Prostate gland (tissue), 2 donors: ENCODE data around the gene CYP46A1. TPM values are rescaled to one million over a fixed set of nuclear protein-coding genes. Genes with fewer than 3 reads are reported as not detected.

Experiments
- DNase-seq: peaks from one replicate; pipeline ENCODE4 v3.0.0-alpha.2; 2019; ENCODE audit warnings: low spot score
- H3K27ac ChIP-seq, 2 donors: fragments of 200-600 bp; sonication (generic); 2 replicates each; pipeline ENCODE4 v1.5.1; 2017 to 2019
- H3K27me3 ChIP-seq: fragments of 200-600 bp; sonication (generic); replicated peaks from 2 replicates; pipeline ENCODE4 v1.5.1; 2019; ENCODE audit not compliant: insufficient read depth
- H3K36me3 ChIP-seq, 2 donors: fragments of 200-600 bp; sonication (generic); 1 replicate in 1 of 2; 2 replicates in 1 of 2; pipeline versions ENCODE4 v1.5.1 to v1.8.1; 2017 to 2019
- H3K4me1 ChIP-seq: fragments of 200-600 bp; sonication (generic); replicated peaks from 2 replicates; pipeline ENCODE4 v1.5.1; 2019
- H3K4me3 ChIP-seq, 2 donors: fragments of 200-600 bp; sonication (generic); 2 replicates each; pipeline ENCODE4 v1.5.1; 2017 to 2019
- H3K9me3 ChIP-seq: fragments of 200-600 bp; sonication (generic); 2 replicates; pipeline ENCODE4 v1.5.1; 2017
- POLR2A ChIP-seq: fragments of 450-650 bp; IDR thresholded peaks from one replicate; pipeline ENCODE4 v1.6.1; 2016; ENCODE audit warnings: antibody characterized with exemption, mild to moderate bottlenecking
- POLR2AphosphoS5 ChIP-seq: sonication (generic); formaldehyde crosslinking; IDR thresholded peaks from one replicate; pipeline ENCODE4 v1.6.1; 2017; ENCODE audit warnings: antibody characterized with exemption
- WGBS: methylation state at CpG from one replicate; pipeline ENCODE4 v1.1.5; 2018; 5-methylcytosine and 5-hydroxymethylcytosine counted together
- intact Hi-C: fragments of 100-400 bp; cut with DNase I; formaldehyde crosslinking; loops from one replicate; pipeline ENCODE4 v1.14.2; 2022
- total RNA-seq, 2 donors: library from RNA; depleted of rRNA; stranded (reverse); fragments of >200 nt; gene quantifications; one replicate each; pipeline ENCODE4 v1.1.0, GENCODE V29; 2016
- TF ChIP-seq, protein P1 (sequence below), 4 experiments: fragments of 200-600 bp in 2 of 4; fragments of 450-650 bp in 2 of 4; sonication (generic) in 2 of 4; IDR thresholded peaks; 1 replicate in 3 of 4; 2 replicates in 1 of 4; pipeline ENCODE4 v1.5.1; 2016 to 2019; ENCODE audit warnings: antibody characterized with exemption in 4 of 4, mild to moderate bottlenecking in 2 of 4, moderate library complexity in 2 of 4

The CYP46A1 gene
- total RNA-seq, 2 donors from 2014 or later = 0.46 to 6.5 TPM

DNA sequence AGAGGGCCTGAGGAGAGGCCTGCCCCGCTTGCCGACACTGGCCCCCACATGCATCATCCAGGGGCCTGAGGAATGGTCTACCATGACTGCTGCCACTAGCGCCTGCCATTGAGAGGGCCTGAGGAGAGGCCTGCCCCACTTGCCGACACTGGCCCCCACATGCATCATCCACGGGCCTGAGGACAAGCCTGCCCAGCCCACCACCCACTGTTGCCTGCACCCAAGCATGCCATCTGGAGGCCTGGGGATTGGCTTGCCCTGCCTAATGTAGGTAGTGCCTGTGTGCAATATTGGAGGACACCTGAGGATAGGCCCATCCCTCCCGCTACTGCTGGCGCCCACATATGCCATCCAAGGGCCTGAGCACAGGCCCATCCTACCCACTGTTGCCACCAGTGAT, 24.4 kb downstream of the CYP46A1 start:
- no peak for DNase-seq

DNA sequence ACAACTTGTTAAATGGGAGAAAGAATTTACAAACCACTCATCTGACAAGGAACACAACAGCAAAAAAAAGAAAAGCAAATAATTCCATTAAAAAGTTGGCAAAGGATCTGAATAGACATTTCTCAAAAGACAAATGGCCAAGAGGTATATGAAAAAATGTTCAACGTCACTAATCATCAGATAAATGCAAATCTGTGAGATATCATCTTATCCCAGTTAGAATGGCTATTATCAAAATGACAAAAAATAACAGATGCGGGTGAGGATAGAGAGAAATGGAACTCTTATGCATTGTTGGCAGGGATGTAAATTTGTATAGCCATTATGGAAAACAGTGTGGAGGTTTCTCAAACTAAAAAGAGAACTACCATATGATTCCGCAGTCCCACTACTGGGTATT, 29.9 kb downstream of the CYP46A1 start:
- no peak overlapping the region for H3K4me3 ChIP-seq
- TF ChIP-seq POLR2AphosphoS5 (no peak), POLR2A (no peak)
- TF ChIP-seq, protein P1, sequence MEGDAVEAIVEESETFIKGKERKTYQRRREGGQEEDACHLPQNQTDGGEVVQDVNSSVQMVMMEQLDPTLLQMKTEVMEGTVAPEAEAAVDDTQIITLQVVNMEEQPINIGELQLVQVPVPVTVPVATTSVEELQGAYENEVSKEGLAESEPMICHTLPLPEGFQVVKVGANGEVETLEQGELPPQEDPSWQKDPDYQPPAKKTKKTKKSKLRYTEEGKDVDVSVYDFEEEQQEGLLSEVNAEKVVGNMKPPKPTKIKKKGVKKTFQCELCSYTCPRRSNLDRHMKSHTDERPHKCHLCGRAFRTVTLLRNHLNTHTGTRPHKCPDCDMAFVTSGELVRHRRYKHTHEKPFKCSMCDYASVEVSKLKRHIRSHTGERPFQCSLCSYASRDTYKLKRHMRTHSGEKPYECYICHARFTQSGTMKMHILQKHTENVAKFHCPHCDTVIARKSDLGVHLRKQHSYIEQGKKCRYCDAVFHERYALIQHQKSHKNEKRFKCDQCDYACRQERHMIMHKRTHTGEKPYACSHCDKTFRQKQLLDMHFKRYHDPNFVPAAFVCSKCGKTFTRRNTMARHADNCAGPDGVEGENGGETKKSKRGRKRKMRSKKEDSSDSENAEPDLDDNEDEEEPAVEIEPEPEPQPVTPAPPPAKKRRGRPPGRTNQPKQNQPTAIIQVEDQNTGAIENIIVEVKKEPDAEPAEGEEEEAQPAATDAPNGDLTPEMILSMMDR (IDR thresholded peaks at IDR 0.05) = no peak
- H3K4me1 ChIP-seq = no peaks in the 10 kb centered on the region
- no peak for DNase-seq
- 62% methylated on average over 3 of the region's 3 CpGs for WGBS
- H3K27ac ChIP-seq = no peak overlapping the region
- no peaks in the 10 kb centered on the region for H3K27me3 ChIP-seq
- intact Hi-C loops = no loop called here
- H3K9me3 ChIP-seq = no peaks in the 10 kb centered on the region
- H3K36me3 ChIP-seq = no peaks in the 10 kb centered on the region

More for the DNA sequence above, 24.4 kb downstream of the CYP46A1 start:
- TF ChIP-seq, protein P1 (IDR thresholded peaks at IDR 0.05) = no peak
- no peak for TF ChIP-seq POLR2AphosphoS5
- no peak for TF ChIP-seq POLR2A
- no peaks in the 10 kb centered on the region for H3K9me3 ChIP-seq
- H3K36me3 ChIP-seq = no peaks in the 10 kb centered on the region
- H3K27ac ChIP-seq = no peak overlapping the region
- no peak overlapping the region for H3K4me3 ChIP-seq
- no peaks in the 10 kb centered on the region for H3K4me1 ChIP-seq
- no peaks in the 10 kb centered on the region for H3K27me3 ChIP-seq
- intact Hi-C loops = no loop called here
- 84% methylated on average over 7 of the region's 7 CpGs for WGBS

DNA sequence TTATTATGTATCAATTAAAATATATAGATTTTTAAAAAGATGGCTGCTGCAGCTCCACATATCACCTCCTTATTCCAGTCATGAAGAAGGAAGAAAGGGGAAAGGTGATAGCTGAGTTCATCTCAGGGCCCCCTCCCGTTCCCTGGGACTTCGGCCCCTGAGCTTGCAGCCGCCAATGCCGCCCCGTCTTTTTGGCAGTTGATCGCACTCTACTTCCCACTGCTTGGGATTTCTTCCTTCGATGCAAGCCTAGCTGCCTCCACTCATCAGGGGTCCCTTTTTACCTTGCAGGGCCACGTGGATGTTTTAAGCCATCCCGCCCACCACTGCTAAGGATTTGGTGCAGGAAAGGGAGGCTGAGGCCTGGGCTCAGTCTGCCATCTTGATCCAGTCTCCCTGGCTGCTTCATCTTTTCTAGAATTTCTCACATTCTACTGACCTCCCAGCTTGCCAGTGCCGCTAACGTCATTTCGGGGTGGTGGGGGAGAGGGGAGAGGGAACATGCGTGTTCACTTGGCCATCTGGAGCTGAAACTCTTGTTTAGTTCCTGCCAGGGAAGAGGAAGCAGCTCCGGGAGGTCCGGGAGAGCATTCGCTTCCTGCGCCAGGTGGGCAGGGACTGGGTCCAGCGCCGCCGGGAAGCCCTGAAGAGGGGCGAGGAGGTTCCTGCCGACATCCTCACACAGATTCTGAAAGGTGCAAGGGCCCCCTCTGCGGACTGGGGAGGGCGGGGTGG, 31.3 kb downstream of the CYP46A1 start:
- no peak for DNase-seq

DNA sequence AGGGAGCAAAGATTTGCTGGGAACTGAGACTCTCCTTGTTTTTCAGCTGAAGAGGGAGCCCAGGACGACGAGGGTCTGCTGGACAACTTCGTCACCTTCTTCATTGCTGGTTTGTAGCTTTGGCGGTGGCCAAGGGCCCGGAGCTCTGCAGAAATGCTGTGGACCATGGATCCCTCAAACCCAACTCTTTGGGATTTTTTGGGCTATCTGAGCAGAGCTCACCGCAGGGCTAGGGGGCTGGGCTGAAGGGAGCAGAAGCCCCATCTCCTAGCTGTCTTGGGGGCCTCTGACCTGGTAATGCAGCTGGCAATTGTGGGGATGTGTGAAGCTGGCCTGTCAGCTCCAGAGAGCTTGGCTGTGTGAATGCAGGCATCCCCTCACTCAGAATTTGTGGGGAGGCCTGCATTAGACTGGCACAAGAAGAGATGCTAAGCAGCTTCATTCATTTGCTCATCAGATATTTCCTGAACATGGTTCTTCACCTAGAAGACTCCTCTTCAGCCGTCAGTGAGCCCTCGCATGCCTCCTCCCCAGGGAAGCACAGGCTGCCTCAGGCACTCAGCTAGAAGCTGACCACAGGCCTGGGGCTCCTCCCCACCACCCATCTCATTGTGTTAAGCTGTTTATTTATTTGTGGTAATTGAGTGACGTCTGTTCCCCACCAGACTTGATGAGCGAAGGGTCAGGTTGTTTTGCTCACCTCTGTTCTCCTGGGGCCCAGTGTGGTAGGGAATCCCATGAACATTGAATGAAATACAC, 32.2 kb downstream of the CYP46A1 start:
- no peaks in the 10 kb centered on the region for H3K36me3 ChIP-seq
- no peak overlapping the region for H3K4me3 ChIP-seq
- H3K27me3 ChIP-seq = no peaks in the 10 kb centered on the region
- DNase-seq = no peak
- H3K9me3 ChIP-seq = no peaks in the 10 kb centered on the region
- no peaks in the 10 kb centered on the region for H3K4me1 ChIP-seq
- H3K27ac ChIP-seq = no peak overlapping the region
- intact Hi-C loops = no loop called here
- 81% methylated on average over 10 of the region's 10 CpGs for WGBS
- TF ChIP-seq POLR2A (no peak), POLR2AphosphoS5 (no peak)
- TF ChIP-seq, protein P1 (IDR thresholded peaks at IDR 0.05) = no peak

More for the DNA sequence above, 31.3 kb downstream of the CYP46A1 start:
- WGBS = 83% methylated on average over 24 of the region's 24 CpGs
- intact Hi-C loops = no loop called here
- Histone ChIP-seq H3K36me3 (no peaks in the 10 kb centered on the region), H3K27me3 (no peaks in the 10 kb centered on the region), H3K4me3 (no peak overlapping the region), H3K9me3 (no peaks in the 10 kb centered on the region), H3K4me1 (no peaks in the 10 kb centered on the region), H3K27ac (no peak overlapping the region)
- TF ChIP-seq POLR2AphosphoS5 (no peak), POLR2A (no peak)
- TF ChIP-seq, protein P1 (IDR thresholded peaks at IDR 0.05) = no peak
